Measurements from ENCODE around the gene CCDC90B.
"Not testable (repeated sequence)": the region's sequence is repeated elsewhere in the genome, so short reads cannot be mapped to it uniquely, and the experiment has no call there.

CCDC90B gene

GRCh38 chr11:83292709-83293456 lies 6.7 kb upstream of the CCDC90B start:
- peak in 1 of 4 experiments; percentile 7 for DNase-seq (ENCODE audit: low read depth in 4 of 4, low spot score in 1 of 4)

GRCh38 chr11:83287631-83288030 lies 1.5 kb upstream of the CCDC90B start:
- DNase-seq (ENCODE audit: low read depth in 4 of 4, low spot score in 1 of 4) = no peak

GRCh38 chr11:83285151-83285770 lies 906 bp downstream of the CCDC90B start:
- no peak for DNase-seq (ENCODE audit: low read depth in 4 of 4, low spot score in 1 of 4)

GRCh38 chr11:83284501-83285150 lies 1.5 kb downstream of the CCDC90B start:
- DNase-seq (ENCODE audit: low read depth in 4 of 4, low spot score in 1 of 4) = no peak

- no peak for DNase-seq (ENCODE audit: low read depth in 4 of 4, low spot score in 1 of 4)
Measured at GRCh38 chr11:83282084-83282716, 4.0 kb downstream of the CCDC90B start.

- no peak for DNase-seq (ENCODE audit: low read depth in 4 of 4, low spot score in 1 of 4)
Measured at GRCh38 chr11:83280256-83280655, 5.9 kb downstream of the CCDC90B start.

- DNase-seq (ENCODE audit: low read depth in 4 of 4, low spot score in 1 of 4) = no peak
Measured at GRCh38 chr11:83278351-83278750, 7.8 kb downstream of the CCDC90B start.

GRCh38 chr11:83275888-83276641 lies 10.1 kb downstream of the CCDC90B start:
- DNase-seq (ENCODE audit: low read depth in 4 of 4, low spot score in 1 of 4) = no peak

- no peak for DNase-seq (ENCODE audit: low read depth in 4 of 4, low spot score in 1 of 4)
Measured at GRCh38 chr11:83272627-83273026, 13.5 kb downstream of the CCDC90B start.

- not testable (repeated sequence) for DNase-seq (ENCODE audit: low read depth in 4 of 4, low spot score in 1 of 4)
Measured at GRCh38 chr11:83271734-83272133, 14.4 kb downstream of the CCDC90B start.

GRCh38 chr11:83269080-83269479 lies 17.1 kb downstream of the CCDC90B start:
- DNase-seq (ENCODE audit: low read depth in 4 of 4, low spot score in 1 of 4) = not testable (repeated sequence)

- no peak for DNase-seq (ENCODE audit: low read depth in 4 of 4, low spot score in 1 of 4)
Measured at GRCh38 chr11:83265331-83265730, 20.8 kb downstream of the CCDC90B start.

- no peak for DNase-seq (ENCODE audit: low read depth in 4 of 4, low spot score in 1 of 4)
Measured at GRCh38 chr11:83259559-83259958, 26.6 kb downstream of the CCDC90B start.

- no peak for DNase-seq (ENCODE audit: low read depth in 4 of 4, low spot score in 1 of 4)
Measured at GRCh38 chr11:83257761-83258168, 28.4 kb downstream of the CCDC90B start.

- DNase-seq (ENCODE audit: low read depth in 4 of 4, low spot score in 1 of 4) = no peak
Measured at GRCh38 chr11:83256602-83257340, 29.4 kb downstream of the CCDC90B start.

- no peak for DNase-seq (ENCODE audit: low read depth in 4 of 4, low spot score in 1 of 4)
Measured at GRCh38 chr11:83255366-83255765, 30.8 kb downstream of the CCDC90B start.

- DNase-seq (ENCODE audit: low read depth in 4 of 4, low spot score in 1 of 4) = no peak
Measured at GRCh38 chr11:83252941-83253340, 33.2 kb downstream of the CCDC90B start.

- no peak for DNase-seq (ENCODE audit: low read depth in 4 of 4, low spot score in 1 of 4)
Measured at GRCh38 chr11:83252266-83252665, 33.9 kb downstream of the CCDC90B start.

- DNase-seq (ENCODE audit: low read depth in 4 of 4, low spot score in 1 of 4) = no peak
Measured at GRCh38 chr11:83249972-83250593, 36.1 kb downstream of the CCDC90B start.

GRCh38 chr11:83249445-83249844 lies 36.7 kb downstream of the CCDC90B start:
- DNase-seq (ENCODE audit: low read depth in 4 of 4, low spot score in 1 of 4) = no peak
